GM12892 (cell line): ENCODE data around the gene MND1.
"Not testable (repeated sequence)": the region's sequence is repeated elsewhere in the genome, so short reads cannot be mapped to it uniquely, and the experiment has no call there.

Experiments
- POLR2A ChIP-seq: IDR thresholded peaks from 2 replicates; pipeline ENCODE4 v1.6.1; 2011; ENCODE audit warnings: low read depth, low read length, control low read depth
- POLR2AphosphoS5 ChIP-seq: IDR thresholded peaks from 2 replicates; pipeline ENCODE4 v1.6.1; 2011; ENCODE audit warnings: low read depth, low read length, control low read depth
- TAF1 ChIP-seq: IDR thresholded peaks from 2 replicates; pipeline ENCODE4 v1.6.1; 2011; ENCODE audit warnings: low read depth, mild to moderate bottlenecking, control low read depth, low read length, borderline replicate concordance

- TF ChIP-seq POLR2A, TAF1, POLR2AphosphoS5: not testable (repeated sequence)
Observed at GRCh38 chr4:153461549-153461948, 117.1 kb downstream of the MND1 start.
